H1 (cell line): Measurements from ENCODE around the gene ADH1B. TPM values are rescaled to one million over a fixed set of nuclear protein-coding genes. Genes with fewer than 3 reads are reported as not detected.

Source experiments
- CTCF ChIA-PET: fragments of 300-600 bp; sonication (Branson Sonifier 250); formaldehyde crosslinking; loops from one replicate; lab custom pipeline; 2021; ENCODE audit not compliant: partially characterized antibody; lab: Charles Lee
- POLR2A ChIA-PET: fragments of 300-600 bp; sonication (Branson Sonifier 250); formaldehyde crosslinking; loops from one replicate; lab custom pipeline; 2021; ENCODE audit warnings: inconsistent platforms; ENCODE audit not compliant: partially characterized antibody; lab: Charles Lee
- DNase-seq, 2 experiments: peaks; one replicate each; pipeline versions ENCODE4 v3.0.0 to v3.0.0-alpha.2; 2010 to 2022; ENCODE audit warnings: low spot score in 2 of 2, low read depth in 1 of 2, mixed read lengths in 1 of 2
- FAIRE-seq: peaks from 2 replicates; lab custom pipeline; 2011; peaks lifted over from hg19 to GRCh38; lab: Jason Lieb, UNC
- H2AFZ ChIP-seq: 2 replicates; pipeline ENCODE4 v1.8.1; 2012; ENCODE audit warnings: low read length, inconsistent platforms
- H2AK5ac ChIP-seq: 2 replicates; pipeline ENCODE4 v1.6.1; 2013; ENCODE audit warnings: low read depth, low read length
- H2BK120ac ChIP-seq: replicated peaks from 2 replicates; pipeline ENCODE3; 2013; ENCODE audit warnings: low read depth, low read length, inconsistent platforms
- H2BK12ac ChIP-seq: 2 replicates; pipeline ENCODE4 v1.6.1; 2013; ENCODE audit warnings: low read depth, low read length
- H2BK15ac ChIP-seq: 2 replicates; pipeline ENCODE4 v1.6.1; 2013; ENCODE audit warnings: low read length
- H2BK20ac ChIP-seq: 2 replicates; pipeline ENCODE4 v1.6.1; 2013; ENCODE audit warnings: low read length
- H2BK5ac ChIP-seq: 2 replicates; pipeline ENCODE4 v1.6.1; 2013; ENCODE audit warnings: low read depth, low read length
- H3K14ac ChIP-seq: 2 replicates; pipeline ENCODE4 v1.6.1; 2013; ENCODE audit warnings: inconsistent platforms; ENCODE audit not compliant: insufficient read length
- H3K18ac ChIP-seq: 2 replicates; pipeline ENCODE4 v1.6.1; 2013; ENCODE audit warnings: low read length; ENCODE audit errors: extremely low read depth
- H3K23ac ChIP-seq: 2 replicates; pipeline ENCODE4 v1.6.1; 2013; ENCODE audit warnings: inconsistent platforms; ENCODE audit not compliant: insufficient read length
- H3K23me2 ChIP-seq: 2 replicates; pipeline ENCODE4 v1.6.1; 2013; ENCODE audit warnings: low read depth, low read length
- H3K27ac ChIP-seq: 2 replicates; pipeline ENCODE4 v1.6.1; 2011; ENCODE audit warnings: low read depth, low read length, inconsistent platforms
- H3K27me3 ChIP-seq, 4 experiments: replicated peaks in 1 of 4; 1 replicate in 1 of 4; 2 replicates in 3 of 4; pipeline versions ENCODE4 v1.6.1 to v1.8.1; 2011 to 2013; ENCODE audit warnings: low read length in 3 of 4, mild to moderate bottlenecking in 3 of 4, inconsistent platforms in 2 of 4, mixed read lengths in 2 of 4, moderate library complexity in 1 of 4; ENCODE audit not compliant: control insufficient read depth in 3 of 4, insufficient read depth in 3 of 4; ENCODE audit errors: extremely low read depth in 1 of 4
- H3K36me3 ChIP-seq, 4 experiments: 2 replicates each; pipeline versions ENCODE4 v1.6.1 to v1.8.1; 2011 to 2013; ENCODE audit warnings: mild to moderate bottlenecking in 4 of 4, low read length in 3 of 4, moderate library complexity in 2 of 4, control low read depth in 1 of 4, inconsistent platforms in 1 of 4; ENCODE audit not compliant: insufficient read depth in 4 of 4, control insufficient read depth in 2 of 4
- H3K4ac ChIP-seq: replicated peaks from 2 replicates; pipeline ENCODE3; 2013; ENCODE audit warnings: low read length, low read depth, mixed read lengths, inconsistent platforms; ENCODE audit not compliant: insufficient read length
- H3K4me1 ChIP-seq, 4 experiments: replicated peaks in 1 of 4; 1 replicate in 1 of 4; 2 replicates in 3 of 4; pipeline versions ENCODE4 v1.6.1 to v1.8.1; 2011 to 2013; ENCODE audit warnings: low read length in 3 of 4, inconsistent platforms in 2 of 4, mixed read lengths in 1 of 4; ENCODE audit not compliant: insufficient read depth in 4 of 4, control insufficient read depth in 3 of 4
- H3K4me2 ChIP-seq, 2 experiments: 2 replicates each; pipeline versions ENCODE4 v1.6.1 to v1.8.1; 2011 to 2013; ENCODE audit warnings: low read depth in 2 of 2, low read length in 2 of 2, control low read depth in 1 of 2, inconsistent platforms in 1 of 2, mild to moderate bottlenecking in 1 of 2; ENCODE audit not compliant: insufficient read depth in 1 of 2
- H3K4me3 ChIP-seq, 4 experiments: fragments of 200-600, 300-600 bp in 1 of 4; sonication (generic), shearing (Covaris generic), sonication (Bioruptor Twin) in 1 of 4; 2 replicates each; pipeline versions ENCODE4 v1.5.1 to v1.8.1; 2011 to 2016; ENCODE audit warnings: low read length in 4 of 4, low read depth in 3 of 4, control low read depth in 2 of 4, inconsistent platforms in 2 of 4, mild to moderate bottlenecking in 2 of 4, mixed read lengths in 1 of 4, moderate library complexity in 1 of 4; ENCODE audit not compliant: insufficient read depth in 2 of 4; ENCODE audit errors: extremely low read depth in 1 of 4
- H3K56ac ChIP-seq: replicated peaks from 2 replicates; pipeline ENCODE3; 2013; ENCODE audit warnings: low read depth, mild to moderate bottlenecking, mixed read lengths, low read length, inconsistent platforms; ENCODE audit not compliant: insufficient read length
- H3K79me1 ChIP-seq: 2 replicates; pipeline ENCODE4 v1.6.1; 2013; ENCODE audit warnings: low read depth, low read length, control low read depth
- H3K79me2 ChIP-seq, 2 experiments: 2 replicates each; pipeline versions ENCODE4 v1.6.1 to v1.8.1; 2012 to 2013; ENCODE audit warnings: low read length in 2 of 2, mild to moderate bottlenecking in 2 of 2, inconsistent platforms in 1 of 2; ENCODE audit not compliant: insufficient read depth in 2 of 2, control insufficient read depth in 1 of 2
- H3K9ac ChIP-seq, 4 experiments: replicated peaks in 1 of 4; 1 replicate in 1 of 4; 2 replicates in 3 of 4; pipeline versions ENCODE4 v1.6.1 to v1.8.1; 2011 to 2013; ENCODE audit warnings: low read depth in 3 of 4, low read length in 3 of 4, control low read depth in 2 of 4, mild to moderate bottlenecking in 2 of 4, moderate library complexity in 2 of 4, inconsistent platforms in 1 of 4; ENCODE audit errors: extremely low read depth in 1 of 4
- H3K9me3 ChIP-seq, 2 experiments: 2 replicates each; pipeline versions ENCODE4 v1.6.1 to v1.8.1; 2012 to 2013; ENCODE audit warnings: mild to moderate bottlenecking in 2 of 2, moderate library complexity in 2 of 2, control low read depth in 1 of 2, inconsistent platforms in 1 of 2, low read depth in 1 of 2, low read length in 1 of 2, mixed read lengths in 1 of 2; ENCODE audit not compliant: insufficient read depth in 2 of 2
- H4K20me1 ChIP-seq, 2 experiments: replicated peaks in 1 of 2; 2 replicates each; pipeline versions ENCODE3 to v1.8.1; 2011 to 2013; ENCODE audit warnings: inconsistent platforms in 2 of 2, low read length in 2 of 2, mild to moderate bottlenecking in 1 of 2; ENCODE audit not compliant: insufficient read depth in 2 of 2, control insufficient read depth in 1 of 2
- H4K5ac ChIP-seq: 2 replicates; pipeline ENCODE4 v1.6.1; 2013; ENCODE audit warnings: low read length, low read depth, mixed read lengths, inconsistent platforms; ENCODE audit not compliant: insufficient read length
- H4K8ac ChIP-seq: 2 replicates; pipeline ENCODE4 v1.8.0; 2013; ENCODE audit warnings: mild to moderate bottlenecking, moderate library complexity, low read length, inconsistent platforms; ENCODE audit not compliant: insufficient read depth; ENCODE audit errors: extremely low read depth
- H4K91ac ChIP-seq: replicated peaks from 2 replicates; pipeline ENCODE3; 2013; ENCODE audit warnings: low read length, mixed read lengths, inconsistent platforms; ENCODE audit not compliant: insufficient read length
- EGR1 ChIP-seq: IDR thresholded peaks from 2 replicates; pipeline ENCODE4 v1.6.1; 2011; ENCODE audit warnings: low read depth, low read length, borderline replicate concordance
- SAP30 ChIP-seq: fragments of 300-600 bp; sonication (generic); IDR thresholded peaks from 2 replicates; pipeline ENCODE4 v1.7.1; 2012; ENCODE audit warnings: low read length, moderate library complexity, mild to moderate bottlenecking, inconsistent platforms; ENCODE audit not compliant: insufficient read depth, insufficient replicate concordance
- SP4 ChIP-seq: IDR thresholded peaks from 2 replicates; pipeline ENCODE4 v1.6.1; 2012; ENCODE audit warnings: low read length, inconsistent platforms
- SRF ChIP-seq: IDR thresholded peaks from 2 replicates; pipeline ENCODE4 v1.6.1; 2011; ENCODE audit warnings: mild to moderate bottlenecking, low read depth, low read length, moderate library complexity
- TAF7 ChIP-seq: optimal IDR thresholded peaks from 2 replicates; pipeline ENCODE3; 2011; ENCODE audit warnings: low read depth, mild to moderate bottlenecking, inconsistent platforms, low read length, moderate library complexity, borderline replicate concordance
- TBP ChIP-seq: IDR thresholded peaks from 2 replicates; pipeline ENCODE4 v1.6.1; 2011; ENCODE audit warnings: low read depth, low read length, improper control_type of control experiment
- USF2 ChIP-seq: IDR thresholded peaks from 2 replicates; pipeline ENCODE4 v1.6.1; 2011; ENCODE audit warnings: low read length, improper control_type of control experiment
- WGBS, 2 experiments: shearing (Covaris generic) in 1 of 2; methylation state at CpG; one replicate each; pipeline versions ENCODE4 v1.1.6 to v1.1.7; 2013 to 2015; ENCODE audit warnings: low lambda C conversion rate in 2 of 2, mixed read lengths in 2 of 2, inconsistent platforms in 1 of 2, low coverage in 1 of 2, missing lambda C conversion rate in 1 of 2; ENCODE audit not compliant: insufficient replicate concordance in 2 of 2, insufficient coverage in 1 of 2, insufficient read length in 1 of 2; ENCODE audit errors: extremely low coverage in 1 of 2, missing lambda C conversion rate in 1 of 2; 5-methylcytosine and 5-hydroxymethylcytosine counted together
- polyA plus RNA-seq, 7 experiments: library from polyadenylated mRNA; depleted of rRNA in 3 of 7; stranded (reverse) in 5 of 7; unstranded in 2 of 7; fragments of >200 nt in 5 of 7; fragments of 200-250 nt in 2 of 7; gene quantifications; 1 replicate in 5 of 7; 2 replicates in 1 of 7; 4 replicates in 1 of 7; pipeline versions ENCODE4 v1.2.1 to v1.2.3, GENCODE V29; 2011 to 2013; ENCODE audit warnings: missing spikeins in 2 of 7, mixed read lengths in 2 of 7
- total RNA-seq: library from RNA; stranded (reverse); fragmentation: NEBNext Ultra II Directional; extraction: Animal tissue kit (Norgen Biotek cat#: 25700); gene quantifications from 2 replicates; pipeline ENCODE4 v1.2.1, GENCODE V29; 2021
- TF ChIP-seq, protein P1 (sequence below): IDR thresholded peaks from 2 replicates; pipeline ENCODE4 v1.6.1; 2012; ENCODE audit warnings: inconsistent platforms
- TF ChIP-seq, protein P2 (sequence below), 3 experiments: IDR thresholded peaks; 1 replicate in 2 of 3; 2 replicates in 1 of 3; pipeline versions ENCODE4 v1.5.1 to v1.6.1; 2011; ENCODE audit warnings: low read length in 3 of 3, mild to moderate bottlenecking in 3 of 3, inconsistent platforms in 2 of 3, low read depth in 1 of 3, moderate library complexity in 1 of 3; ENCODE audit not compliant: insufficient read depth in 1 of 3; ENCODE audit errors: control extremely low read depth in 1 of 3

Gene ADH1B
- total and polyA plus RNA-seq, 2 of the 8 experiments (the other 6 are each of a cell fraction or from before 2014, with no cell fraction given) = not detected

DNA sequence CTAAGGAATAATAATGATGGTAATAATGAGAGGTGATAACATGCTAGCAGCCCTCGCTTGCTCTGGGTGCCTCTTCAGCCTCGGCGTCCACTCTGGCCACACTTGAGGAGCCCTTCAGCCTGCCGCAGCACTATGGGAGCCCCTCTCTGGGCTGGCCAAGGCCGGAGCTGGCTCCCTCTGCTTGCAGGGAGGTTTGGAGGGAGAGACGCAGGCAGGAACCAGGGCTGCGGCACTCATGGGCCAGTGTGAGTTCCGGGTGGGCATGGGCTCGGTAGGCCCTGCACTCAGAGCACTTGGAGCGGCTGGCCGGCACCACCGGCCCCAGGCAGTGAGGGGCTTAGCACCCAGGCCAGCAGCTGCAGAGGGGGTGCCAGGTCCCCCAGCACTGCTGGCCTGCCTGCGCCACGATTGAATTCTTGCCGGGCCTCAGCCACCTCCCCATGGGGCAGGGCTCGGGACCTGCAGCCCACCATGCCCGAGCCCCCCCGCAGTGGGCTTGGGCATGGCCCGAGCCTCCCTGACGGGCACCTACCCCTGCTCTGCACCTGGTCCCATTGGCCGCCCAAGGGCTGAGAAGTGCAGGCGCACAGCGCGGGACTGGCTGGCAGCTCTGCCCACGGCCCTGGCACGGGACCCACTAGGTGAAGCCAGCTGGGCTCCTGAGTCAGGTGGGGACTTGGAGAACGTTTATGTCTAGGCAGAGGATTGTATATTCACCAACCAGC is 38.4 kb upstream of the ADH1B start:
- Histone ChIP-seq H3K4me1 (no peaks in the 10 kb centered on the region), H3K9me3 (peaks cover 8% of the 10 kb centered on the region in 2 experiments; a peak in 3 of 4 replicates), H3K23ac (no peak overlapping the region), H3K4me2 (no peak overlapping the region), H3K23me2 (no peaks in the 10 kb centered on the region), H3K4ac (no peak overlapping the region), H3K56ac (no peak overlapping the region), H2AFZ (no peak overlapping the region), H3K18ac (no peak overlapping the region), H2BK15ac (no peak overlapping the region), H2BK120ac (no peak overlapping the region), H3K14ac (no peak overlapping the region), H4K91ac (no peak overlapping the region), H2AK5ac (no peak overlapping the region), H3K4me3 (no peak overlapping the region), H3K27me3 (no peaks in the 10 kb centered on the region), H2BK5ac (no peak overlapping the region), H3K79me2 (no peaks in the 10 kb centered on the region), H3K79me1 (no peaks in the 10 kb centered on the region), H3K36me3 (no peaks in the 10 kb centered on the region; a peak in 1 of 8 replicates), H4K8ac (no peak overlapping the region), H2BK20ac (no peak overlapping the region), H3K27ac (no peak overlapping the region), H4K5ac (no peak overlapping the region), H2BK12ac (no peak overlapping the region), H4K20me1 (no peaks in the 10 kb centered on the region), H3K9ac (no peak overlapping the region)
- WGBS, 2 experiments = 86% methylated on average over 25 of the region's 27 CpGs; no CpG with 5 or more reads in 1 of the 2 experiments
- no peak for FAIRE-seq
- DNase-seq = no peak
- ChIA-PET POLR2A (no interaction called here), CTCF (no interaction called here)
- TF ChIP-seq SP4 (no peak), SRF (no peak), USF2 (no peak), TBP (no peak), SAP30 (no peak), EGR1 (no peak), TAF7 (no peak)
- TF ChIP-seq, protein P1, sequence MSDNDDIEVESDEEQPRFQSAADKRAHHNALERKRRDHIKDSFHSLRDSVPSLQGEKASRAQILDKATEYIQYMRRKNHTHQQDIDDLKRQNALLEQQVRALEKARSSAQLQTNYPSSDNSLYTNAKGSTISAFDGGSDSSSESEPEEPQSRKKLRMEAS = no peak
- TF ChIP-seq, protein P2, sequence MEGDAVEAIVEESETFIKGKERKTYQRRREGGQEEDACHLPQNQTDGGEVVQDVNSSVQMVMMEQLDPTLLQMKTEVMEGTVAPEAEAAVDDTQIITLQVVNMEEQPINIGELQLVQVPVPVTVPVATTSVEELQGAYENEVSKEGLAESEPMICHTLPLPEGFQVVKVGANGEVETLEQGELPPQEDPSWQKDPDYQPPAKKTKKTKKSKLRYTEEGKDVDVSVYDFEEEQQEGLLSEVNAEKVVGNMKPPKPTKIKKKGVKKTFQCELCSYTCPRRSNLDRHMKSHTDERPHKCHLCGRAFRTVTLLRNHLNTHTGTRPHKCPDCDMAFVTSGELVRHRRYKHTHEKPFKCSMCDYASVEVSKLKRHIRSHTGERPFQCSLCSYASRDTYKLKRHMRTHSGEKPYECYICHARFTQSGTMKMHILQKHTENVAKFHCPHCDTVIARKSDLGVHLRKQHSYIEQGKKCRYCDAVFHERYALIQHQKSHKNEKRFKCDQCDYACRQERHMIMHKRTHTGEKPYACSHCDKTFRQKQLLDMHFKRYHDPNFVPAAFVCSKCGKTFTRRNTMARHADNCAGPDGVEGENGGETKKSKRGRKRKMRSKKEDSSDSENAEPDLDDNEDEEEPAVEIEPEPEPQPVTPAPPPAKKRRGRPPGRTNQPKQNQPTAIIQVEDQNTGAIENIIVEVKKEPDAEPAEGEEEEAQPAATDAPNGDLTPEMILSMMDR (IDR thresholded peaks at IDR 0.05; ENCODE audit: control extremely low read depth in 1 of 3, insufficient read depth in 1 of 3, low read depth in 1 of 3, low read length in 3 of 3) = no peak
